H9 (cell line): ENCODE measurements around the gene UPK1A. TPM values are rescaled to one million over a fixed set of nuclear protein-coding genes. Genes with fewer than 3 reads are reported as not detected.

Experiments used
- DNase-seq: peaks from one replicate; pipeline ENCODE4 v3.0.0-alpha.2; 2017
- H2AFZ ChIP-seq: one replicate; pipeline ENCODE4 v1.6.1; 2013; ENCODE audit warnings: mild to moderate bottlenecking, low read length, control low read depth, moderate library complexity
- H2AK5ac ChIP-seq: 2 replicates; pipeline ENCODE4 v1.6.1; 2013; ENCODE audit warnings: low read length, control low read depth, mixed read lengths; ENCODE audit not compliant: insufficient read length
- H2BK120ac ChIP-seq: one replicate; pipeline ENCODE4 v1.6.1; 2013; ENCODE audit warnings: low read depth, mild to moderate bottlenecking, low read length, control low read depth, inconsistent platforms; ENCODE audit not compliant: poor library complexity, severe bottlenecking
- H2BK12ac ChIP-seq: 2 replicates; pipeline ENCODE4 v1.6.1; 2013; ENCODE audit warnings: low read length, control low read depth, mixed read lengths, low read depth; ENCODE audit not compliant: insufficient read length
- H2BK15ac ChIP-seq: 2 replicates; pipeline ENCODE4 v1.6.1; 2013; ENCODE audit warnings: low read depth, low read length, control low read depth
- H2BK20ac ChIP-seq: one replicate; pipeline ENCODE4 v1.6.1; 2013; ENCODE audit warnings: low read depth, mild to moderate bottlenecking, low read length, control low read depth, inconsistent platforms; ENCODE audit not compliant: poor library complexity, severe bottlenecking
- H2BK5ac ChIP-seq: 2 replicates; pipeline ENCODE4 v1.6.1; 2013; ENCODE audit warnings: low read length, control low read depth, mixed read lengths; ENCODE audit not compliant: insufficient read length
- H3K14ac ChIP-seq: 2 replicates; pipeline ENCODE4 v1.6.1; 2013; ENCODE audit warnings: low read length, control low read depth; ENCODE audit not compliant: insufficient read depth
- H3K18ac ChIP-seq: 2 replicates; pipeline ENCODE4 v1.6.1; 2013; ENCODE audit warnings: low read depth, mild to moderate bottlenecking, mixed read lengths, low read length, control low read depth; ENCODE audit not compliant: insufficient read length
- H3K23ac ChIP-seq: 2 replicates; pipeline ENCODE4 v1.6.1; 2013; ENCODE audit warnings: low read length, control low read depth, mixed read lengths, low read depth; ENCODE audit not compliant: insufficient read length
- H3K23me2 ChIP-seq: 2 replicates; pipeline ENCODE4 v1.6.1; 2013; ENCODE audit warnings: low read depth, mild to moderate bottlenecking, mixed read lengths, low read length, control low read depth; ENCODE audit not compliant: insufficient read length, poor library complexity, severe bottlenecking
- H3K27ac ChIP-seq: 2 replicates; pipeline ENCODE4 v1.5.1; 2013; ENCODE audit warnings: low read length, control low read depth, mixed read lengths, low read depth; ENCODE audit not compliant: insufficient read length
- H3K27me3 ChIP-seq: 2 replicates; pipeline ENCODE4 v1.6.1; 2013; ENCODE audit warnings: low read length, control low read depth, inconsistent platforms; ENCODE audit not compliant: insufficient read depth
- H3K4ac ChIP-seq: 2 replicates; pipeline ENCODE4 v1.6.1; 2013; ENCODE audit warnings: low read depth, mild to moderate bottlenecking, control low read depth, inconsistent platforms, low read length, moderate library complexity
- H3K4me1 ChIP-seq: 2 replicates; pipeline ENCODE4 v1.6.1; 2013; ENCODE audit warnings: low read length, control low read depth, inconsistent platforms; ENCODE audit not compliant: insufficient read depth
- H3K4me2 ChIP-seq: 2 replicates; pipeline ENCODE4 v1.6.1; 2013; ENCODE audit warnings: low read length, control low read depth, mixed read lengths; ENCODE audit not compliant: insufficient read length, insufficient read depth
- H3K56ac ChIP-seq: 2 replicates; pipeline ENCODE4 v1.6.1; 2013; ENCODE audit warnings: low read depth, mild to moderate bottlenecking, mixed read lengths, low read length, control low read depth; ENCODE audit not compliant: insufficient read length
- H3K79me1 ChIP-seq: 2 replicates; pipeline ENCODE4 v1.6.1; 2013; ENCODE audit warnings: low read depth, mild to moderate bottlenecking, moderate library complexity, low read length, control low read depth, inconsistent platforms; ENCODE audit not compliant: insufficient read depth, poor library complexity, severe bottlenecking
- H3K79me2 ChIP-seq: 2 replicates; pipeline ENCODE4 v1.6.1; 2013; ENCODE audit warnings: low read length, control low read depth, inconsistent platforms; ENCODE audit not compliant: insufficient read depth
- H3K9ac ChIP-seq: 2 replicates; pipeline ENCODE4 v1.6.1; 2013; ENCODE audit warnings: low read length, control low read depth, mixed read lengths; ENCODE audit not compliant: insufficient read length; ENCODE audit errors: extremely low read depth
- H3K9me3 ChIP-seq: one replicate; pipeline ENCODE4 v1.6.1; 2013; ENCODE audit warnings: low read depth, low read length, inconsistent platforms; ENCODE audit not compliant: control insufficient read depth
- H3T11ph ChIP-seq: one replicate; pipeline ENCODE4 v1.6.1; 2013; ENCODE audit warnings: mild to moderate bottlenecking, low read length, control low read depth, inconsistent platforms
- H4K20me1 ChIP-seq: one replicate; pipeline ENCODE4 v1.6.1; 2013; ENCODE audit not compliant: control insufficient read depth, insufficient read length, insufficient read depth
- H4K5ac ChIP-seq: 2 replicates; pipeline ENCODE4 v1.6.1; 2013; ENCODE audit warnings: low read depth, mild to moderate bottlenecking, mixed read lengths, low read length, control low read depth; ENCODE audit not compliant: insufficient read length
- H4K8ac ChIP-seq: replicated peaks from 2 replicates; pipeline ENCODE4 v1.6.1; 2013; ENCODE audit warnings: low read length, control low read depth, mixed read lengths, low read depth; ENCODE audit not compliant: insufficient read length
- H4K91ac ChIP-seq: 2 replicates; pipeline ENCODE4 v1.6.1; 2013; ENCODE audit warnings: low read depth, mild to moderate bottlenecking, moderate library complexity, mixed read lengths, low read length, control low read depth; ENCODE audit not compliant: insufficient read length
- H3K27ac Mint-ChIP-seq, 3 experiments: 2 replicates in 2 of 3; 3 replicates in 1 of 3; pipeline ENCODE4 v1.8.0; 2020 to 2021; ENCODE audit warnings: mixed read lengths in 3 of 3, mild to moderate bottlenecking in 1 of 3, moderate library complexity in 1 of 3
- H3K27me3 Mint-ChIP-seq: 2 replicates; pipeline ENCODE4 v1.8.0; 2021; ENCODE audit warnings: low read depth, mild to moderate bottlenecking, moderate library complexity, mixed read lengths
- H3K36me3 Mint-ChIP-seq, 3 experiments: 2 replicates in 2 of 3; 3 replicates in 1 of 3; pipeline ENCODE4 v1.8.0; 2020 to 2021; ENCODE audit warnings: low read depth in 3 of 3, mixed read lengths in 3 of 3; ENCODE audit not compliant: insufficient read depth in 1 of 3
- H3K4me1 Mint-ChIP-seq, 2 experiments: 2 replicates each; pipeline ENCODE4 v1.8.0; 2020; ENCODE audit warnings: mixed read lengths in 2 of 2
- H3K4me3 Mint-ChIP-seq, 2 experiments: 2 replicates in 1 of 2; 3 replicates in 1 of 2; pipeline ENCODE4 v1.8.0; 2020 to 2021; ENCODE audit warnings: mild to moderate bottlenecking in 2 of 2, mixed read lengths in 2 of 2, moderate library complexity in 1 of 2
- H3K9me3 Mint-ChIP-seq, 2 experiments: 2 replicates in 1 of 2; 3 replicates in 1 of 2; pipeline ENCODE4 v1.8.0; 2020; ENCODE audit warnings: mild to moderate bottlenecking in 2 of 2, mixed read lengths in 2 of 2, moderate library complexity in 1 of 2
- CTCF ChIP-seq: fragments of 200-600 bp; sonication (generic); conservative IDR thresholded peaks from 3 replicates; pipeline ENCODE4 v1.8.0; 2021; ENCODE audit warnings: antibody characterized with exemption, mild to moderate bottlenecking
- WGBS: extraction: QIAGEN DNeasy Blood & Tissue Kit; methylation state at CpG from one replicate; pipeline ENCODE4 v1.1.7; 2013; ENCODE audit warnings: missing lambda C conversion rate, low lambda C conversion rate, mixed read lengths; ENCODE audit not compliant: insufficient read length; ENCODE audit errors: extremely low coverage; 5-methylcytosine and 5-hydroxymethylcytosine counted together
- total RNA-seq: library from RNA; stranded (reverse); gene quantifications from 2 replicates; pipeline ENCODE4 v1.2.1, GENCODE V29; 2021

Gene UPK1A
- total RNA-seq, 1 experiment from 2014 or later: 4.3 TPM

- no peak overlapping the region for H3K9ac ChIP-seq
- peaks cover 2% of the 10 kb centered on the region; the same call in 1 of the 2 replicates for H3K4me1 ChIP-seq
- no peak overlapping the region for H4K91ac ChIP-seq
- no peaks in the 10 kb centered on the region for H4K20me1 ChIP-seq
- H3K27ac ChIP-seq: no peak overlapping the region
- H3T11ph ChIP-seq: no peak overlapping the region
- H3K18ac ChIP-seq: no peak overlapping the region
- no CpG with 5 or more reads among the region's 29 CpGs for WGBS
- no peak overlapping the region for H2AK5ac ChIP-seq
- no peak overlapping the region for H3K4me3 Mint-ChIP-seq
- H3K9me3 ChIP-seq: no peaks in the 10 kb centered on the region
- no peaks in the 10 kb centered on the region for H3K9me3 Mint-ChIP-seq
- no peak overlapping the region for H3K4me2 ChIP-seq
- no peak for DNase-seq
- H2BK20ac ChIP-seq: no peak overlapping the region
- H4K8ac ChIP-seq: no peak overlapping the region
- H2BK15ac ChIP-seq: no peak overlapping the region
- H3K56ac ChIP-seq: no peak overlapping the region
- H2AFZ ChIP-seq: no peak overlapping the region
- H4K5ac ChIP-seq: no peak overlapping the region
- H3K36me3 Mint-ChIP-seq: peaks cover 33 to 76% (median 62%) of the 10 kb centered on the region in 3 experiments
- H2BK120ac ChIP-seq: no peak overlapping the region
- H3K4ac ChIP-seq: no peak overlapping the region
- no peak overlapping the region for H3K27ac Mint-ChIP-seq
- H3K27me3 ChIP-seq: no peaks in the 10 kb centered on the region
- peaks cover 1 to 5% of the 10 kb centered on the region in 2 experiments for H3K4me1 Mint-ChIP-seq
- no peaks in the 10 kb centered on the region for H3K79me1 ChIP-seq
- H3K23ac ChIP-seq: no peak overlapping the region
- H2BK5ac ChIP-seq: no peak overlapping the region
- H2BK12ac ChIP-seq: no peak overlapping the region
- TF ChIP-seq CTCF: no peak
- H3K79me2 ChIP-seq: no peaks in the 10 kb centered on the region; the same call in 1 of the 2 replicates
- peaks cover 3% of the 10 kb centered on the region for H3K23me2 ChIP-seq
- peaks cover under 1% of the 10 kb centered on the region; the same call in 1 of the 2 replicates for H3K27me3 Mint-ChIP-seq
- H3K14ac ChIP-seq: no peak overlapping the region
These were observed 32.4 kb upstream of the UPK1A start for GRCh38 chr19:35633727-35634440.
